Measurements from ENCODE around the gene MEAF6. TPM values are rescaled to one million over a fixed set of nuclear protein-coding genes. Genes with fewer than 3 reads are reported as not detected.
A peak's percentile ranks its signal among the peaks of the same experiment; 100 is the strongest.

The MEAF6 gene
- total RNA-seq, 1 donor from 2014 or later: 59.5 TPM

- peaks cover 78% of the 10 kb centered on the region for H3K4me1 ChIP-seq
- intact Hi-C loops (cut with DNase I): no loop called here
- H3K4me3 ChIP-seq: peak overlapping the region; percentile 83
- no peak for ATAC-seq
- H3K27me3 ChIP-seq (ENCODE audit: low read depth): no peaks in the 10 kb centered on the region
- no peaks in the 10 kb centered on the region for H3K9me3 ChIP-seq
- H3K36me3 ChIP-seq: peaks cover 57% of the 10 kb centered on the region
- no peak for DNase-seq
- peak overlapping the region; percentile 96 for H3K27ac ChIP-seq
- TF ChIP-seq CTCF (IDR thresholded peaks at IDR 0.05): no peak
Measured at GRCh38 chr1:37478451-37478881, 36.1 kb downstream of the MEAF6 start.

GRCh38 chr1:37477946-37478345 is 36.6 kb downstream of the MEAF6 start:
- no peak for TF ChIP-seq CTCF (IDR thresholded peaks at IDR 0.05)
- Histone ChIP-seq H3K27ac (peak overlapping the region; percentile 96), H3K4me1 (peaks cover 84% of the 10 kb centered on the region), H3K27me3 (ENCODE audit: low read depth) (no peaks in the 10 kb centered on the region), H3K4me3 (peak overlapping the region; percentile 83), H3K9me3 (no peaks in the 10 kb centered on the region), H3K36me3 (peaks cover 52% of the 10 kb centered on the region)
- no peak for ATAC-seq
- intact Hi-C loops (cut with DNase I): no loop called here
- DNase-seq: no peak

GRCh38 chr1:37477198-37477931 is 37.2 kb downstream of the MEAF6 start:
- Histone ChIP-seq H3K9me3 (no peaks in the 10 kb centered on the region), H3K36me3 (peaks cover 46% of the 10 kb centered on the region), H3K27ac (peak overlapping the region; percentile 96), H3K27me3 (ENCODE audit: low read depth) (no peaks in the 10 kb centered on the region), H3K4me1 (peaks cover 89% of the 10 kb centered on the region), H3K4me3 (peak overlapping the region; percentile 83)
- intact Hi-C loops (cut with DNase I): no loop called here
- peak; percentile 4 to 32 for ATAC-seq
- peak; percentile 68 for DNase-seq
- no peak for TF ChIP-seq CTCF (IDR thresholded peaks at IDR 0.05)

GRCh38 chr1:37476460-37477197 is 37.9 kb downstream of the MEAF6 start:
- H3K4me1 ChIP-seq: peaks cover 91% of the 10 kb centered on the region

GRCh38 chr1:37476087-37476452 is 38.5 kb downstream of the MEAF6 start:
- Histone ChIP-seq H3K36me3 (peaks cover 33% of the 10 kb centered on the region), H3K4me3 (peak overlapping the region; percentile 83), H3K9me3 (no peaks in the 10 kb centered on the region), H3K4me1 (peaks cover 91% of the 10 kb centered on the region), H3K27ac (peak overlapping the region; percentile 96), H3K27me3 (ENCODE audit: low read depth) (no peaks in the 10 kb centered on the region)
- TF ChIP-seq CTCF (IDR thresholded peaks at IDR 0.05): no peak
- intact Hi-C loops (cut with DNase I): no loop called here
- DNase-seq (no peak), ATAC-seq (no peak)

More at GRCh38 chr1:37476460-37477197, 37.9 kb downstream of the MEAF6 start:
- Histone ChIP-seq H3K4me3 (peak overlapping the region; percentile 83), H3K9me3 (no peaks in the 10 kb centered on the region), H3K36me3 (peaks cover 39% of the 10 kb centered on the region), H3K27ac (peak overlapping the region; percentile 96), H3K27me3 (ENCODE audit: low read depth) (no peaks in the 10 kb centered on the region)
- intact Hi-C loops (cut with DNase I): no loop called here
- no peak for TF ChIP-seq CTCF (IDR thresholded peaks at IDR 0.05)
- ATAC-seq: peak; percentile 0 to 12
- DNase-seq: peak; percentile 53

Data from lower lobe of right lung (tissue), 2 donors.